Right lobe of liver (tissue), 4 donors: ENCODE results near the gene TUBAL3.

Experiments used
- POLR2A ChIP-seq: fragments of 450-650 bp; IDR thresholded peaks from one replicate; pipeline ENCODE4 v1.6.1; 2017; ENCODE audit warnings: antibody characterized with exemption, mild to moderate bottlenecking
- TF ChIP-seq, protein P1 (sequence below), 4 donors: fragments of 200-600 bp in 3 of 4; fragments of 450-650 bp in 1 of 4; IDR thresholded peaks; one replicate each; pipeline versions ENCODE4 v1.5.1 to v1.8.0; 2016 to 2022; ENCODE audit warnings: antibody characterized with exemption in 4 of 4, mild to moderate bottlenecking in 2 of 4
- donor health status: DM: no; HTN: no; CAD: no.
- donor health status: DM: no; HTN: no; CAD: no.
- donor health status: DM: no; HTN: yes; CAD: no.

DNA sequence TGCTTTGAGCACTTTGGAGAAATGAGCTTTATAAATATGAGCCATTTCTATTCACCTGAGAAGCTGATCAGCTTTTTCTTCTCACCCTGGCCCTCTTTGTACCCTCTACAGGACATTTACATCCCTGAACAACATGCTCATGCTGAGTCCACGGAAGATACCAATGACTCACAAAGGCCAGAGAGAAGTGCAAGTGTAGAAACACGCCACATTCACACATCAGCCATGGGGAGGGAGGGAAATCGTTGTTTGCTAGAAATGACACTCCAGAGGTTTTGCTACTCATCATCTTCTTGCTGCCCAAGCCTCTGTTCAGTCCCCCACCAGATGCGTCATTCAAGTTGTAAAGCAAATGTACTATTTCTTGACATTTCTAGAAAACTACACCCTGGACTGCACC, 42.7 kb downstream of the TUBAL3 start:
- TF ChIP-seq, protein P1, sequence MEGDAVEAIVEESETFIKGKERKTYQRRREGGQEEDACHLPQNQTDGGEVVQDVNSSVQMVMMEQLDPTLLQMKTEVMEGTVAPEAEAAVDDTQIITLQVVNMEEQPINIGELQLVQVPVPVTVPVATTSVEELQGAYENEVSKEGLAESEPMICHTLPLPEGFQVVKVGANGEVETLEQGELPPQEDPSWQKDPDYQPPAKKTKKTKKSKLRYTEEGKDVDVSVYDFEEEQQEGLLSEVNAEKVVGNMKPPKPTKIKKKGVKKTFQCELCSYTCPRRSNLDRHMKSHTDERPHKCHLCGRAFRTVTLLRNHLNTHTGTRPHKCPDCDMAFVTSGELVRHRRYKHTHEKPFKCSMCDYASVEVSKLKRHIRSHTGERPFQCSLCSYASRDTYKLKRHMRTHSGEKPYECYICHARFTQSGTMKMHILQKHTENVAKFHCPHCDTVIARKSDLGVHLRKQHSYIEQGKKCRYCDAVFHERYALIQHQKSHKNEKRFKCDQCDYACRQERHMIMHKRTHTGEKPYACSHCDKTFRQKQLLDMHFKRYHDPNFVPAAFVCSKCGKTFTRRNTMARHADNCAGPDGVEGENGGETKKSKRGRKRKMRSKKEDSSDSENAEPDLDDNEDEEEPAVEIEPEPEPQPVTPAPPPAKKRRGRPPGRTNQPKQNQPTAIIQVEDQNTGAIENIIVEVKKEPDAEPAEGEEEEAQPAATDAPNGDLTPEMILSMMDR (IDR thresholded peaks at IDR 0.05): no peak
- no peak for TF ChIP-seq POLR2A
